Esophagus squamous epithelium (tissue), 5 donors: ENCODE measurements around the gene HMG20A. TPM values are rescaled to one million over a fixed set of nuclear protein-coding genes. Genes with fewer than 3 reads are reported as not detected.

Source experiments
- DNase-seq: peaks from one replicate; lab custom pipeline; 2025; lab: John Stamatoyannopoulos, UW
- H3K27ac ChIP-seq, 4 donors: fragments of 200-600 bp; sonication (generic); one replicate each; pipeline ENCODE4 v1.5.1; 2016 to 2019; ENCODE audit warnings: mild to moderate bottlenecking in 1 of 4
- H3K27me3 ChIP-seq, 4 donors: fragments of 200-600 bp; sonication (generic); 1 replicate in 3 of 4; 2 replicates in 1 of 4; pipeline versions ENCODE4 v1.5.1 to v1.6.0; 2017 to 2021; ENCODE audit warnings: antibody characterized with exemption in 1 of 4
- H3K36me3 ChIP-seq, 3 donors: fragments of 200-600 bp; sonication (generic); one replicate each; pipeline ENCODE4 v1.5.1; 2016 to 2019
- H3K4me1 ChIP-seq, 3 donors: fragments of 200-600 bp; sonication (generic); one replicate each; pipeline ENCODE4 v1.5.1; 2017 to 2019
- H3K4me3 ChIP-seq, 4 donors: fragments of 200-600 bp; sonication (generic); 1 replicate in 3 of 4; 2 replicates in 1 of 4; pipeline ENCODE4 v1.5.1; 2016 to 2019; ENCODE audit warnings: mild to moderate bottlenecking in 2 of 4, moderate library complexity in 1 of 4
- H3K9me3 ChIP-seq, 3 donors: fragments of 200-600 bp; sonication (generic); one replicate each; pipeline ENCODE4 v1.5.1; 2016 to 2019
- POLR2A ChIP-seq, 4 donors: fragments of 450-650 bp; IDR thresholded peaks; one replicate each; pipeline ENCODE4 v1.6.1; 2017; ENCODE audit warnings: antibody characterized with exemption in 4 of 4, mild to moderate bottlenecking in 4 of 4, moderate library complexity in 3 of 4
- WGBS, 2 donors: methylation state at CpG; one replicate each; pipeline ENCODE4 v1.1.5; 2018; 5-methylcytosine and 5-hydroxymethylcytosine counted together
- intact Hi-C: fragments of 100-400 bp; cut with DNase I; formaldehyde crosslinking; loops from one replicate; pipeline ENCODE4 v1.15.0; 2022
- total RNA-seq, 4 donors: library from RNA; depleted of rRNA; stranded (reverse); fragments of >200 nt; gene quantifications; one replicate each; pipeline ENCODE4 v1.1.0, GENCODE V29; 2016
- TF ChIP-seq, protein P1 (sequence below), 6 experiments: fragments of 450-650 bp in 4 of 6; fragments of 200-600 bp in 2 of 6; sonication (generic) in 2 of 6; IDR thresholded peaks; one replicate each; pipeline ENCODE4 v1.5.1; 2016 to 2019; ENCODE audit warnings: antibody characterized with exemption in 6 of 6, mild to moderate bottlenecking in 4 of 6, moderate library complexity in 4 of 6
- donor health status: DM: yes; HTN: yes; CAD: no.

Gene HMG20A
- total RNA-seq, 4 donors from 2014 or later, result 7.9 to 22.7 (median 12.9) TPM

DNA sequence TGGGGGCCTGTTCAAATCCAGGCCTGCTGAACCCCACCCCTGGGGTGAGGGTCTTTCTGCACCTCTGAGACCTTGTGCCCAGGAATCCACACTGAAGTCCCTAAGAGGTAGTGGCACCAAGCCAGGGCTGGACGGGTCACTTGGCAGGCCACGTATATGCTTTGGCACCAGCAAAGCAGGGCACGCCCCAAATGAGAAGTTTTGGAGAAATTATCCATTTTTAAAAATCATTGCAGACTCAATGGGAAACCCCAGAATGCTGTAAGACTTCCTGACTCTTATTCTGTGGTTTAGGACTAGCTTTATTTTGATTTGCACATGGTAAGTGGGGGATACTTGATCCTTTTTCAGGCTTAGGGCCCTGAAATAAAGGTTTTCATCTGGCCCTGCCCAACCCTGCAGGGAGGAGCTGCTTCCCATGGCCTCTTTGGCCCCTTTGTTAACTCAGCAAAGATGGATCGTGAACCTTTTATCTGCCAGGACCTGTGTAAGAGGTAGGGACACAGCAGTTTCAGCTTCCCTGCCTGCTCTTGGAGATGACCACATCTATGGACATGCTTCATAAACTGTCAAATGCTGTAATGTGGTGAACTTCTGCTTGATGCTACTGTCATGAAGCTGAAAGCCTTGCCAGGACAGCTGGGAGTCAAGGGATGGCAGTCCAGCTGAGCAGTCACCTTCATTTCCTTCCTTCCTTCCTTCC is 88.0 kb downstream of the HMG20A start:
- DNase-seq, result no peak
- H3K36me3 ChIP-seq, result no peaks in the 10 kb centered on the region
- WGBS, 2 donors, result 57 to 60% methylated on average over 3 to 4 of the region's 4 CpGs
- no peaks in the 10 kb centered on the region for H3K9me3 ChIP-seq
- no peaks in the 10 kb centered on the region for H3K27me3 ChIP-seq
- H3K4me3 ChIP-seq, result no peak overlapping the region
- peak overlapping the region; percentile 1 to 85 (median 69) for H3K27ac ChIP-seq
- H3K4me1 ChIP-seq, result peaks cover 30 to 56% (median 39%) of the 10 kb centered on the region in 3 donors
- intact Hi-C loops, result loop anchor here (10.0 kb wide), 1 partner anchor 394 kb away; no protein-coding TSS in a partner anchor
- TF ChIP-seq, protein P1, sequence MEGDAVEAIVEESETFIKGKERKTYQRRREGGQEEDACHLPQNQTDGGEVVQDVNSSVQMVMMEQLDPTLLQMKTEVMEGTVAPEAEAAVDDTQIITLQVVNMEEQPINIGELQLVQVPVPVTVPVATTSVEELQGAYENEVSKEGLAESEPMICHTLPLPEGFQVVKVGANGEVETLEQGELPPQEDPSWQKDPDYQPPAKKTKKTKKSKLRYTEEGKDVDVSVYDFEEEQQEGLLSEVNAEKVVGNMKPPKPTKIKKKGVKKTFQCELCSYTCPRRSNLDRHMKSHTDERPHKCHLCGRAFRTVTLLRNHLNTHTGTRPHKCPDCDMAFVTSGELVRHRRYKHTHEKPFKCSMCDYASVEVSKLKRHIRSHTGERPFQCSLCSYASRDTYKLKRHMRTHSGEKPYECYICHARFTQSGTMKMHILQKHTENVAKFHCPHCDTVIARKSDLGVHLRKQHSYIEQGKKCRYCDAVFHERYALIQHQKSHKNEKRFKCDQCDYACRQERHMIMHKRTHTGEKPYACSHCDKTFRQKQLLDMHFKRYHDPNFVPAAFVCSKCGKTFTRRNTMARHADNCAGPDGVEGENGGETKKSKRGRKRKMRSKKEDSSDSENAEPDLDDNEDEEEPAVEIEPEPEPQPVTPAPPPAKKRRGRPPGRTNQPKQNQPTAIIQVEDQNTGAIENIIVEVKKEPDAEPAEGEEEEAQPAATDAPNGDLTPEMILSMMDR (IDR thresholded peaks at IDR 0.05), result no peak
- TF ChIP-seq POLR2A (IDR thresholded peaks at IDR 0.05), result no peak

- Histone ChIP-seq H3K27me3 (no peaks in the 10 kb centered on the region), H3K4me3 (no peak overlapping the region), H3K27ac (no peak overlapping the region), H3K36me3 (no peaks in the 10 kb centered on the region), H3K4me1 (peaks cover 30 to 51% (median 35%) of the 10 kb centered on the region in 3 donors), H3K9me3 (no peaks in the 10 kb centered on the region)
- DNase-seq, result no peak
- 78 to 88% methylated on average over 6 to 8 of the region's 11 CpGs for WGBS, 2 donors
- intact Hi-C loops, result no loop called here
- TF ChIP-seq, protein P1 (IDR thresholded peaks at IDR 0.05), result no peak
Measured at GRCh38 chr15:77510066-77511057, 89.7 kb downstream of the HMG20A start.

- no peaks in the 10 kb centered on the region for H3K27me3 ChIP-seq
- H3K9me3 ChIP-seq, result no peaks in the 10 kb centered on the region
- no peak for DNase-seq
- H3K4me1 ChIP-seq, result peaks cover 20 to 36% (median 21%) of the 10 kb centered on the region in 3 donors
- WGBS, 2 donors, result 88 to 100% methylated on average over 1 of the region's 1 CpG
- TF ChIP-seq, protein P1 (IDR thresholded peaks at IDR 0.05), result no peak
- no peak for TF ChIP-seq POLR2A (IDR thresholded peaks at IDR 0.05)
- H3K27ac ChIP-seq, result no peak overlapping the region
- H3K36me3 ChIP-seq, result no peaks in the 10 kb centered on the region
- intact Hi-C loops, result no loop called here
- no peak overlapping the region for H3K4me3 ChIP-seq
Measured at GRCh38 chr15:77511869-77512268, 91.2 kb downstream of the HMG20A start.

- H3K4me1 ChIP-seq, result peaks cover 7 to 23% (median 8%) of the 10 kb centered on the region in 3 donors
- H3K4me3 ChIP-seq, result no peak overlapping the region
- H3K9me3 ChIP-seq, result no peaks in the 10 kb centered on the region
- H3K27ac ChIP-seq, result no peak overlapping the region
- intact Hi-C loops, result no loop called here
- H3K36me3 ChIP-seq, result no peaks in the 10 kb centered on the region
- no peak for DNase-seq
- 90 to 95% methylated on average over 4 of the region's 4 CpGs for WGBS, 2 donors
- H3K27me3 ChIP-seq, result no peaks in the 10 kb centered on the region
- TF ChIP-seq POLR2A (IDR thresholded peaks at IDR 0.05), result no peak
- TF ChIP-seq, protein P1 (IDR thresholded peaks at IDR 0.05), result no peak
Measured at GRCh38 chr15:77513226-77513625, 92.5 kb downstream of the HMG20A start.
